Liver (tissue), 9 donors: Measurements from ENCODE around the gene SHMT2. TPM values are rescaled to one million over a fixed set of nuclear protein-coding genes. Genes with fewer than 3 reads are reported as not detected.

Experiments
- DNase-seq: peaks from one replicate; pipeline ENCODE4 v3.0.0-alpha.2; 2017; ENCODE audit warnings: low spot score
- H3K27ac ChIP-seq, 2 donors: one replicate each; pipeline ENCODE4 v1.7.0; 2013; ENCODE audit warnings: inconsistent platforms in 2 of 2, low read length in 2 of 2, control low read depth in 1 of 2, low read depth in 1 of 2, mild to moderate bottlenecking in 1 of 2
- H3K27me3 ChIP-seq, 4 donors: one replicate each; pipeline versions ENCODE4 v1.6.1 to v1.7.0; 2013; ENCODE audit warnings: low read length in 3 of 4, inconsistent platforms in 1 of 4, mild to moderate bottlenecking in 1 of 4, moderate library complexity in 1 of 4; ENCODE audit not compliant: control insufficient read depth in 4 of 4, insufficient read depth in 4 of 4
- H3K36me3 ChIP-seq, 4 donors: one replicate each; pipeline versions ENCODE4 v1.6.1 to v1.7.0; 2013; ENCODE audit warnings: low read length in 3 of 4, mild to moderate bottlenecking in 3 of 4, low read depth in 1 of 4, moderate library complexity in 1 of 4; ENCODE audit not compliant: control insufficient read depth in 4 of 4, insufficient read depth in 3 of 4
- H3K4me1 ChIP-seq, 4 donors: one replicate each; pipeline versions ENCODE4 v1.6.1 to v1.7.0; 2013; ENCODE audit warnings: low read length in 3 of 4, mild to moderate bottlenecking in 3 of 4, moderate library complexity in 1 of 4; ENCODE audit not compliant: control insufficient read depth in 4 of 4, insufficient read depth in 4 of 4
- H3K4me3 ChIP-seq, 3 donors: one replicate each; pipeline versions ENCODE4 v1.6.1 to v1.7.0; 2013; ENCODE audit warnings: low read length in 3 of 3, control low read depth in 1 of 3, low read depth in 1 of 3, mild to moderate bottlenecking in 1 of 3
- H3K9ac ChIP-seq, 2 donors: one replicate each; pipeline ENCODE4 v1.7.0; 2013; ENCODE audit warnings: low read length in 2 of 2, mild to moderate bottlenecking in 2 of 2, moderate library complexity in 2 of 2, control low read depth in 1 of 2, low read depth in 1 of 2
- H3K9me3 ChIP-seq, 4 donors: one replicate each; pipeline versions ENCODE4 v1.6.1 to v1.7.0; 2013; ENCODE audit warnings: low read length in 3 of 4; ENCODE audit not compliant: control insufficient read depth in 4 of 4
- EGR1 ChIP-seq, 2 donors: IDR thresholded peaks; 2 replicates each; pipeline ENCODE4 v1.6.1; 2016 to 2018; ENCODE audit warnings: antibody characterized with exemption in 2 of 2, low read depth in 2 of 2
- FOXA1 ChIP-seq: IDR thresholded peaks from 2 replicates; pipeline ENCODE4 v1.6.1; 2016; ENCODE audit warnings: antibody characterized with exemption
- FOXA2 ChIP-seq: IDR thresholded peaks from 2 replicates; pipeline ENCODE4 v1.6.1; 2016; ENCODE audit warnings: antibody characterized with exemption
- GABPA ChIP-seq, 2 donors: IDR thresholded peaks in 1 of 2; conservative IDR thresholded peaks in 1 of 2; 2 replicates each; pipeline ENCODE4 v1.6.1; 2016; ENCODE audit warnings: antibody characterized with exemption in 2 of 2, mild to moderate bottlenecking in 1 of 2, moderate library complexity in 1 of 2
- HNF4A ChIP-seq, 2 donors: conservative IDR thresholded peaks; 2 replicates each; pipeline ENCODE4 v1.6.1; 2016; ENCODE audit warnings: antibody characterized with exemption in 2 of 2, mild to moderate bottlenecking in 2 of 2
- HNF4G ChIP-seq: IDR thresholded peaks from 2 replicates; pipeline ENCODE4 v1.6.1; 2016; ENCODE audit warnings: antibody characterized with exemption
- JUND ChIP-seq, 2 donors: IDR thresholded peaks; 2 replicates each; pipeline ENCODE4 v1.6.1; 2016; ENCODE audit warnings: antibody characterized with exemption in 2 of 2
- NR2F2 ChIP-seq: IDR thresholded peaks from 2 replicates; pipeline ENCODE4 v1.6.1; 2016; ENCODE audit warnings: antibody characterized with exemption
- RAD21 ChIP-seq, 2 donors: IDR thresholded peaks; 2 replicates each; pipeline ENCODE4 v1.6.1; 2016; ENCODE audit warnings: antibody characterized with exemption in 2 of 2, mild to moderate bottlenecking in 2 of 2
- RXRA ChIP-seq, 2 donors: IDR thresholded peaks; 2 replicates each; pipeline ENCODE4 v1.6.1; 2017 to 2018; ENCODE audit warnings: antibody characterized with exemption in 2 of 2, mild to moderate bottlenecking in 1 of 2
- SP1 ChIP-seq: IDR thresholded peaks from 2 replicates; pipeline ENCODE4 v1.6.1; 2018; ENCODE audit warnings: antibody characterized with exemption, mild to moderate bottlenecking
- TAF1 ChIP-seq: conservative IDR thresholded peaks from 2 replicates; pipeline ENCODE4 v1.6.1; 2016; ENCODE audit warnings: antibody characterized with exemption, mild to moderate bottlenecking
- YY1 ChIP-seq: IDR thresholded peaks from 2 replicates; pipeline ENCODE4 v1.6.1; 2016; ENCODE audit warnings: antibody characterized with exemption, mild to moderate bottlenecking
- WGBS: extraction: QIAGEN DNeasy Blood & Tissue Kit; methylation state at CpG from one replicate; pipeline ENCODE4 v1.1.7; 2013; 5-methylcytosine and 5-hydroxymethylcytosine counted together
- polyA plus RNA-seq, 2 donors: library from polyadenylated mRNA; stranded (reverse) in 1 of 2; unstranded in 1 of 2; fragments of 200-250 nt in 1 of 2; fragments of >200 nt in 1 of 2; fragmentation: Nextera tagmentation in 1 of 2; extraction: Ambion mirVana in 1 of 2; gene quantifications; one replicate each; pipeline versions ENCODE4 v1.2.1 to v1.2.3, GENCODE V29; 2013 to 2015
- total RNA-seq, 2 donors: library from RNA; depleted of rRNA; stranded (reverse); fragments of >200 nt; gene quantifications; one replicate each; pipeline ENCODE4 v1.2.3, GENCODE V29; 2014
- TF ChIP-seq, protein P1 (sequence below): fragments of 150-350 bp; IDR thresholded peaks from 2 replicates; pipeline ENCODE4 v1.5.1; 2017; ENCODE audit warnings: improper control_type of control experiment, low read depth, low read length; ENCODE audit not compliant: missing input control
- TF ChIP-seq, protein P2 (sequence below): IDR thresholded peaks from 2 replicates; pipeline ENCODE4 v1.6.1; 2016; ENCODE audit warnings: antibody characterized with exemption
- TF ChIP-seq, protein P3 (sequence below): IDR thresholded peaks from 2 replicates; pipeline ENCODE4 v1.6.1; 2016; ENCODE audit warnings: antibody characterized with exemption, mild to moderate bottlenecking
- TF ChIP-seq, protein P4 (sequence below): IDR thresholded peaks from 2 replicates; pipeline ENCODE4 v1.6.1; 2016; ENCODE audit warnings: antibody characterized with exemption
- TF ChIP-seq, protein P5 (sequence below): IDR thresholded peaks from 2 replicates; pipeline ENCODE4 v1.6.1; 2016; ENCODE audit warnings: antibody characterized with exemption
- donor health status: healthy.
- donor health status: healthy.
- donor health status: healthy.
- donor health status: healthy.
- donor health status: healthy.

SHMT2 gene
- total and polyA plus RNA-seq, 4 donors = 66.7 to 276 (median 179) TPM

DNA sequence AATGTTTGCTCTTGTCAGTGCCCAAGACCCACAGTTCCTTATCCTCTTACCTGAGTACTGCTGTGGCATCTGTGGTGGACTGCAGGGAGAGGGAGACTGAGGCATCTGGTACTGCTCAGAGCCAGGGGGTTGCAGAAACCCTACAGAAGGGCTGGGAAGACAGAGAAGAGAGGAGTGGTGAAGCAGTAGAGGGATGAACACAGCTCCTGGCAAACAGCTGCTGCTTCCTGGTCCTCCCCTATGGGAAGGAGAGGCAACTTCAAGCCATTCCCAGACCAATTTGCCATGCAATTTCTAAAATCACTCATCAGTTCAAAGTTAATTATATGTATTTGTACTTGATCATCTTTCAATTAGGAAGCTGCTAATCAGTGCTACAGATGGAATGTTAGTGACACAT is 37.2 kb downstream of the SHMT2 start (continued):
- TF ChIP-seq, protein P1, sequence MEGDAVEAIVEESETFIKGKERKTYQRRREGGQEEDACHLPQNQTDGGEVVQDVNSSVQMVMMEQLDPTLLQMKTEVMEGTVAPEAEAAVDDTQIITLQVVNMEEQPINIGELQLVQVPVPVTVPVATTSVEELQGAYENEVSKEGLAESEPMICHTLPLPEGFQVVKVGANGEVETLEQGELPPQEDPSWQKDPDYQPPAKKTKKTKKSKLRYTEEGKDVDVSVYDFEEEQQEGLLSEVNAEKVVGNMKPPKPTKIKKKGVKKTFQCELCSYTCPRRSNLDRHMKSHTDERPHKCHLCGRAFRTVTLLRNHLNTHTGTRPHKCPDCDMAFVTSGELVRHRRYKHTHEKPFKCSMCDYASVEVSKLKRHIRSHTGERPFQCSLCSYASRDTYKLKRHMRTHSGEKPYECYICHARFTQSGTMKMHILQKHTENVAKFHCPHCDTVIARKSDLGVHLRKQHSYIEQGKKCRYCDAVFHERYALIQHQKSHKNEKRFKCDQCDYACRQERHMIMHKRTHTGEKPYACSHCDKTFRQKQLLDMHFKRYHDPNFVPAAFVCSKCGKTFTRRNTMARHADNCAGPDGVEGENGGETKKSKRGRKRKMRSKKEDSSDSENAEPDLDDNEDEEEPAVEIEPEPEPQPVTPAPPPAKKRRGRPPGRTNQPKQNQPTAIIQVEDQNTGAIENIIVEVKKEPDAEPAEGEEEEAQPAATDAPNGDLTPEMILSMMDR = no peak
- TF ChIP-seq FOXA1 (no peak), NR2F2 (no peak)

DNA sequence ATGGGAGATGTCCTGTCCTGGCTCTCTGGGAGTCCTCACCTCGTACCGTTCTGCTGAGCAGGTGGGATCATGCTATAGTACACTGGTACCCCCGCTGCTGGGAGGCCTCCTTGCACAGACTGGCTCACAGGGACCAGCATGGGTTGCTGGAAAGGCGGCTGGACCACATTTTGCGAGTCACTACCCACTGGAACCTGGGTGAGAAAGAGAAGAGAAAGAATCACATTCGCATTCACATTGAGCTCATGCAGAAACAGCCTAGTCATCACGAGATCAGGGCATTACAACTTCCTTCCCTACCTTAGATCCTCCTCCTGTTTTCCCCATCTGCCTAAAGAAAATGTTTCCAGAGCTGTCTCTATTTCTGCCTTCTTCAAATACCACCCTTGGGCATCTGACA is 38.8 kb downstream of the SHMT2 start:
- no peak overlapping the region for H3K27ac ChIP-seq

More for the DNA sequence above, 38.8 kb downstream of the SHMT2 start:
- peaks cover 3 to 6% (median 5%) of the 10 kb centered on the region in 4 donors for H3K4me1 ChIP-seq
- H3K9ac ChIP-seq = no peak overlapping the region
- H3K27me3 ChIP-seq = no peaks in the 10 kb centered on the region
- no peak for DNase-seq
- H3K36me3 ChIP-seq = peaks cover 14 to 59% (median 41%) of the 10 kb centered on the region in 4 donors
- no peaks in the 10 kb centered on the region for H3K9me3 ChIP-seq
- H3K4me3 ChIP-seq = no peak overlapping the region
- TF ChIP-seq NR2F2 (no peak), YY1 (no peak), FOXA2 (no peak), HNF4G (no peak), TAF1 (no peak), GABPA (IDR thresholded peaks at IDR 0.05 in 1 of 2, conservative IDR thresholded peaks at IDR 0.05 in 1 of 2) (no peak), FOXA1 (no peak), JUND (IDR thresholded peaks at IDR 0.05) (no peak), RXRA (IDR thresholded peaks at IDR 0.05) (no peak), EGR1 (IDR thresholded peaks at IDR 0.05; ENCODE audit: low read depth in 2 of 2) (no peak), HNF4A (conservative IDR thresholded peaks at IDR 0.05) (no peak), SP1 (no peak), RAD21 (IDR thresholded peaks at IDR 0.05) (no peak)
- TF ChIP-seq, protein P1 = no peak
- TF ChIP-seq, protein P2, sequence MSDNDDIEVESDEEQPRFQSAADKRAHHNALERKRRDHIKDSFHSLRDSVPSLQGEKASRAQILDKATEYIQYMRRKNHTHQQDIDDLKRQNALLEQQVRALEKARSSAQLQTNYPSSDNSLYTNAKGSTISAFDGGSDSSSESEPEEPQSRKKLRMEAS = no peak
- TF ChIP-seq, protein P3, sequence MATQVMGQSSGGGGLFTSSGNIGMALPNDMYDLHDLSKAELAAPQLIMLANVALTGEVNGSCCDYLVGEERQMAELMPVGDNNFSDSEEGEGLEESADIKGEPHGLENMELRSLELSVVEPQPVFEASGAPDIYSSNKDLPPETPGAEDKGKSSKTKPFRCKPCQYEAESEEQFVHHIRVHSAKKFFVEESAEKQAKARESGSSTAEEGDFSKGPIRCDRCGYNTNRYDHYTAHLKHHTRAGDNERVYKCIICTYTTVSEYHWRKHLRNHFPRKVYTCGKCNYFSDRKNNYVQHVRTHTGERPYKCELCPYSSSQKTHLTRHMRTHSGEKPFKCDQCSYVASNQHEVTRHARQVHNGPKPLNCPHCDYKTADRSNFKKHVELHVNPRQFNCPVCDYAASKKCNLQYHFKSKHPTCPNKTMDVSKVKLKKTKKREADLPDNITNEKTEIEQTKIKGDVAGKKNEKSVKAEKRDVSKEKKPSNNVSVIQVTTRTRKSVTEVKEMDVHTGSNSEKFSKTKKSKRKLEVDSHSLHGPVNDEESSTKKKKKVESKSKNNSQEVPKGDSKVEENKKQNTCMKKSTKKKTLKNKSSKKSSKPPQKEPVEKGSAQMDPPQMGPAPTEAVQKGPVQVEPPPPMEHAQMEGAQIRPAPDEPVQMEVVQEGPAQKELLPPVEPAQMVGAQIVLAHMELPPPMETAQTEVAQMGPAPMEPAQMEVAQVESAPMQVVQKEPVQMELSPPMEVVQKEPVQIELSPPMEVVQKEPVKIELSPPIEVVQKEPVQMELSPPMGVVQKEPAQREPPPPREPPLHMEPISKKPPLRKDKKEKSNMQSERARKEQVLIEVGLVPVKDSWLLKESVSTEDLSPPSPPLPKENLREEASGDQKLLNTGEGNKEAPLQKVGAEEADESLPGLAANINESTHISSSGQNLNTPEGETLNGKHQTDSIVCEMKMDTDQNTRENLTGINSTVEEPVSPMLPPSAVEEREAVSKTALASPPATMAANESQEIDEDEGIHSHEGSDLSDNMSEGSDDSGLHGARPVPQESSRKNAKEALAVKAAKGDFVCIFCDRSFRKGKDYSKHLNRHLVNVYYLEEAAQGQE = no peak
- TF ChIP-seq, protein P4, sequence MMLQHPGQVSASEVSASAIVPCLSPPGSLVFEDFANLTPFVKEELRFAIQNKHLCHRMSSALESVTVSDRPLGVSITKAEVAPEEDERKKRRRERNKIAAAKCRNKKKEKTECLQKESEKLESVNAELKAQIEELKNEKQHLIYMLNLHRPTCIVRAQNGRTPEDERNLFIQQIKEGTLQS = no peak
- TF ChIP-seq, protein P5, sequence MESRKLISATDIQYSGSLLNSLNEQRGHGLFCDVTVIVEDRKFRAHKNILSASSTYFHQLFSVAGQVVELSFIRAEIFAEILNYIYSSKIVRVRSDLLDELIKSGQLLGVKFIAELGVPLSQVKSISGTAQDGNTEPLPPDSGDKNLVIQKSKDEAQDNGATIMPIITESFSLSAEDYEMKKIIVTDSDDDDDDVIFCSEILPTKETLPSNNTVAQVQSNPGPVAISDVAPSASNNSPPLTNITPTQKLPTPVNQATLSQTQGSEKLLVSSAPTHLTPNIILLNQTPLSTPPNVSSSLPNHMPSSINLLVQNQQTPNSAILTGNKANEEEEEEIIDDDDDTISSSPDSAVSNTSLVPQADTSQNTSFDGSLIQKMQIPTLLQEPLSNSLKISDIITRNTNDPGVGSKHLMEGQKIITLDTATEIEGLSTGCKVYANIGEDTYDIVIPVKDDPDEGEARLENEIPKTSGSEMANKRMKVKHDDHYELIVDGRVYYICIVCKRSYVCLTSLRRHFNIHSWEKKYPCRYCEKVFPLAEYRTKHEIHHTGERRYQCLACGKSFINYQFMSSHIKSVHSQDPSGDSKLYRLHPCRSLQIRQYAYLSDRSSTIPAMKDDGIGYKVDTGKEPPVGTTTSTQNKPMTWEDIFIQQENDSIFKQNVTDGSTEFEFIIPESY = no peak
- WGBS = 86% methylated on average over 7 of the region's 7 CpGs
